Epithelial cell of alveolus of lung (primary cell): ENCODE measurements around the gene CHGA. TPM values are rescaled to one million over a fixed set of nuclear protein-coding genes. Genes with fewer than 3 reads are reported as not detected.

Experiments used
- total RNA-seq: library from RNA; depleted of rRNA; stranded (reverse); fragments of >200 nt; gene quantifications from 2 replicates; pipeline ENCODE4 v1.2.1, GENCODE V29; 2015

CHGA gene, protein sequence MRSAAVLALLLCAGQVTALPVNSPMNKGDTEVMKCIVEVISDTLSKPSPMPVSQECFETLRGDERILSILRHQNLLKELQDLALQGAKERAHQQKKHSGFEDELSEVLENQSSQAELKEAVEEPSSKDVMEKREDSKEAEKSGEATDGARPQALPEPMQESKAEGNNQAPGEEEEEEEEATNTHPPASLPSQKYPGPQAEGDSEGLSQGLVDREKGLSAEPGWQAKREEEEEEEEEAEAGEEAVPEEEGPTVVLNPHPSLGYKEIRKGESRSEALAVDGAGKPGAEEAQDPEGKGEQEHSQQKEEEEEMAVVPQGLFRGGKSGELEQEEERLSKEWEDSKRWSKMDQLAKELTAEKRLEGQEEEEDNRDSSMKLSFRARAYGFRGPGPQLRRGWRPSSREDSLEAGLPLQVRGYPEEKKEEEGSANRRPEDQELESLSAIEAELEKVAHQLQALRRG
- total RNA-seq = not detected in 2 replicates

GRCh38 chr14:92922883-92923743 lies at the start of gene CHGA:
CHGA (plus strand) TSS chr14:92923150; CDS start chr14:92923360, 210 bp downstream.

Other genes starting within 250 kb of the CHGA start
- gene LGMN, start 174.5 kb upstream of the CHGA start, total RNA-seq = 30.3 and 33.2 TPM in 2 replicates
- 36.7 and 40.1 TPM in 2 replicates for gene GOLGA5, start 128.8 kb upstream of the CHGA start, total RNA-seq
- gene ITPK1, start 192.8 kb downstream of the CHGA start, total RNA-seq = 17.1 and 19.0 TPM in 2 replicates